Liver (tissue), 9 donors: Measurements from ENCODE around the gene PCYOX1L. TPM values are rescaled to one million over a fixed set of nuclear protein-coding genes. Genes with fewer than 3 reads are reported as not detected.

Experiments used
- DNase-seq: peaks from one replicate; pipeline ENCODE4 v3.0.0-alpha.2; 2017; ENCODE audit warnings: low spot score
- H3K27ac ChIP-seq, 2 donors: one replicate each; pipeline ENCODE4 v1.7.0; 2013; ENCODE audit warnings: inconsistent platforms in 2 of 2, low read length in 2 of 2, control low read depth in 1 of 2, low read depth in 1 of 2, mild to moderate bottlenecking in 1 of 2
- H3K27me3 ChIP-seq, 4 donors: one replicate each; pipeline versions ENCODE4 v1.6.1 to v1.7.0; 2013; ENCODE audit warnings: low read length in 3 of 4, inconsistent platforms in 1 of 4, mild to moderate bottlenecking in 1 of 4, moderate library complexity in 1 of 4; ENCODE audit not compliant: control insufficient read depth in 4 of 4, insufficient read depth in 4 of 4
- H3K36me3 ChIP-seq, 4 donors: one replicate each; pipeline versions ENCODE4 v1.6.1 to v1.7.0; 2013; ENCODE audit warnings: low read length in 3 of 4, mild to moderate bottlenecking in 3 of 4, low read depth in 1 of 4, moderate library complexity in 1 of 4; ENCODE audit not compliant: control insufficient read depth in 4 of 4, insufficient read depth in 3 of 4
- H3K4me1 ChIP-seq, 4 donors: one replicate each; pipeline versions ENCODE4 v1.6.1 to v1.7.0; 2013; ENCODE audit warnings: low read length in 3 of 4, mild to moderate bottlenecking in 3 of 4, moderate library complexity in 1 of 4; ENCODE audit not compliant: control insufficient read depth in 4 of 4, insufficient read depth in 4 of 4
- H3K4me3 ChIP-seq, 3 donors: one replicate each; pipeline versions ENCODE4 v1.6.1 to v1.7.0; 2013; ENCODE audit warnings: low read length in 3 of 3, control low read depth in 1 of 3, low read depth in 1 of 3, mild to moderate bottlenecking in 1 of 3
- H3K9ac ChIP-seq, 2 donors: one replicate each; pipeline ENCODE4 v1.7.0; 2013; ENCODE audit warnings: low read length in 2 of 2, mild to moderate bottlenecking in 2 of 2, moderate library complexity in 2 of 2, control low read depth in 1 of 2, low read depth in 1 of 2
- H3K9me3 ChIP-seq, 4 donors: one replicate each; pipeline versions ENCODE4 v1.6.1 to v1.7.0; 2013; ENCODE audit warnings: low read length in 3 of 4; ENCODE audit not compliant: control insufficient read depth in 4 of 4
- ATF3 ChIP-seq: IDR thresholded peaks from 2 replicates; pipeline ENCODE4 v1.6.1; 2016; ENCODE audit warnings: antibody characterized with exemption
- CTCF ChIP-seq: fragments of 150-350 bp; IDR thresholded peaks from 2 replicates; pipeline ENCODE4 v1.5.1; 2017; ENCODE audit warnings: improper control_type of control experiment, low read depth, low read length; ENCODE audit not compliant: missing input control
- EGR1 ChIP-seq, 2 donors: IDR thresholded peaks; 2 replicates each; pipeline ENCODE4 v1.6.1; 2016 to 2018; ENCODE audit warnings: antibody characterized with exemption in 2 of 2, low read depth in 2 of 2
- FOXA1 ChIP-seq: IDR thresholded peaks from 2 replicates; pipeline ENCODE4 v1.6.1; 2016; ENCODE audit warnings: antibody characterized with exemption
- FOXA2 ChIP-seq: IDR thresholded peaks from 2 replicates; pipeline ENCODE4 v1.6.1; 2016; ENCODE audit warnings: antibody characterized with exemption
- GABPA ChIP-seq, 2 donors: IDR thresholded peaks in 1 of 2; conservative IDR thresholded peaks in 1 of 2; 2 replicates each; pipeline ENCODE4 v1.6.1; 2016; ENCODE audit warnings: antibody characterized with exemption in 2 of 2, mild to moderate bottlenecking in 1 of 2, moderate library complexity in 1 of 2
- HNF4A ChIP-seq, 2 donors: conservative IDR thresholded peaks; 2 replicates each; pipeline ENCODE4 v1.6.1; 2016; ENCODE audit warnings: antibody characterized with exemption in 2 of 2, mild to moderate bottlenecking in 2 of 2
- HNF4G ChIP-seq: IDR thresholded peaks from 2 replicates; pipeline ENCODE4 v1.6.1; 2016; ENCODE audit warnings: antibody characterized with exemption
- JUND ChIP-seq, 2 donors: IDR thresholded peaks; 2 replicates each; pipeline ENCODE4 v1.6.1; 2016; ENCODE audit warnings: antibody characterized with exemption in 2 of 2
- MAX ChIP-seq: IDR thresholded peaks from 2 replicates; pipeline ENCODE4 v1.6.1; 2016; ENCODE audit warnings: antibody characterized with exemption
- NR2F2 ChIP-seq: IDR thresholded peaks from 2 replicates; pipeline ENCODE4 v1.6.1; 2016; ENCODE audit warnings: antibody characterized with exemption
- REST ChIP-seq: IDR thresholded peaks from 2 replicates; pipeline ENCODE4 v1.6.1; 2016; ENCODE audit warnings: antibody characterized with exemption, mild to moderate bottlenecking
- RXRA ChIP-seq, 2 donors: IDR thresholded peaks; 2 replicates each; pipeline ENCODE4 v1.6.1; 2017 to 2018; ENCODE audit warnings: antibody characterized with exemption in 2 of 2, mild to moderate bottlenecking in 1 of 2
- TAF1 ChIP-seq: conservative IDR thresholded peaks from 2 replicates; pipeline ENCODE4 v1.6.1; 2016; ENCODE audit warnings: antibody characterized with exemption, mild to moderate bottlenecking
- YY1 ChIP-seq: IDR thresholded peaks from 2 replicates; pipeline ENCODE4 v1.6.1; 2016; ENCODE audit warnings: antibody characterized with exemption, mild to moderate bottlenecking
- ZBTB33 ChIP-seq: IDR thresholded peaks from 2 replicates; pipeline ENCODE4 v1.6.1; 2016; ENCODE audit warnings: antibody characterized with exemption
- WGBS: extraction: QIAGEN DNeasy Blood & Tissue Kit; methylation state at CpG from one replicate; pipeline ENCODE4 v1.1.7; 2013; 5-methylcytosine and 5-hydroxymethylcytosine counted together
- polyA plus RNA-seq, 2 donors: library from polyadenylated mRNA; stranded (reverse) in 1 of 2; unstranded in 1 of 2; fragments of 200-250 nt in 1 of 2; fragments of >200 nt in 1 of 2; fragmentation: Nextera tagmentation in 1 of 2; extraction: Ambion mirVana in 1 of 2; gene quantifications; one replicate each; pipeline versions ENCODE4 v1.2.1 to v1.2.3, GENCODE V29; 2013 to 2015
- total RNA-seq, 2 donors: library from RNA; depleted of rRNA; stranded (reverse); fragments of >200 nt; gene quantifications; one replicate each; pipeline ENCODE4 v1.2.3, GENCODE V29; 2014
- donor health status: healthy.
- donor health status: healthy.
- donor health status: healthy.
- donor health status: healthy.
- donor health status: healthy.

Gene PCYOX1L
- total and polyA plus RNA-seq, 4 donors: 0.47 to 4.4 (median 1.1) TPM

- Histone ChIP-seq H3K4me3 (no peak overlapping the region), H3K36me3 (no peaks in the 10 kb centered on the region), H3K27me3 (no peaks in the 10 kb centered on the region), H3K9ac (no peak overlapping the region), H3K9me3 (no peaks in the 10 kb centered on the region), H3K27ac (no peak overlapping the region), H3K4me1 (no peaks in the 10 kb centered on the region)
- WGBS: 76% methylated on average over 3 of the region's 3 CpGs
- no peak for DNase-seq
- TF ChIP-seq HNF4A (conservative IDR thresholded peaks at IDR 0.05) (no peak), ATF3 (no peak), ZBTB33 (no peak), JUND (IDR thresholded peaks at IDR 0.05) (no peak), GABPA (IDR thresholded peaks at IDR 0.05 in 1 of 2, conservative IDR thresholded peaks at IDR 0.05 in 1 of 2) (no peak), FOXA2 (no peak), FOXA1 (no peak), NR2F2 (no peak), YY1 (no peak), MAX (no peak), HNF4G (no peak), REST (no peak), EGR1 (IDR thresholded peaks at IDR 0.05; ENCODE audit: low read depth in 2 of 2) (no peak), TAF1 (no peak)
Observed at GRCh38 chr5:149374801-149375200, 17.0 kb downstream of the PCYOX1L start.

- DNase-seq: no peak
- WGBS: 94% methylated on average over 6 of the region's 6 CpGs
Observed at GRCh38 chr5:149375434-149375833, 17.6 kb downstream of the PCYOX1L start.

More at GRCh38 chr5:149375434-149375833, 17.6 kb downstream of the PCYOX1L start:
- Histone ChIP-seq H3K9me3 (no peaks in the 10 kb centered on the region), H3K9ac (no peak overlapping the region), H3K36me3 (no peaks in the 10 kb centered on the region), H3K27ac (no peak overlapping the region), H3K4me1 (no peaks in the 10 kb centered on the region), H3K4me3 (no peak overlapping the region), H3K27me3 (no peaks in the 10 kb centered on the region)
- TF ChIP-seq HNF4G (no peak), YY1 (no peak), JUND (IDR thresholded peaks at IDR 0.05) (no peak), ZBTB33 (no peak), FOXA2 (no peak), EGR1 (IDR thresholded peaks at IDR 0.05; ENCODE audit: low read depth in 2 of 2) (no peak), ATF3 (no peak), RXRA (IDR thresholded peaks at IDR 0.05) (no peak), GABPA (IDR thresholded peaks at IDR 0.05 in 1 of 2, conservative IDR thresholded peaks at IDR 0.05 in 1 of 2) (no peak), TAF1 (no peak), HNF4A (conservative IDR thresholded peaks at IDR 0.05) (no peak), CTCF (no peak)
